Cardiac fibroblast (primary cell): Measurements from ENCODE around the gene FAM76A.

Source experiments
- DNase-seq, 2 donors: peaks; one replicate each; pipeline versions ENCODE4 v3.0.0 to v3.0.0-alpha.2; 2010; ENCODE audit warnings: low read depth in 2 of 2
- H3K4me3 ChIP-seq, 2 donors: replicated peaks in 1 of 2; 1 replicate in 1 of 2; 2 replicates in 1 of 2; pipeline ENCODE4 v1.5.1; 2011; ENCODE audit warnings: low read depth in 2 of 2, low read length in 2 of 2, mild to moderate bottlenecking in 2 of 2, moderate library complexity in 1 of 2
- CTCF ChIP-seq: IDR thresholded peaks from one replicate; pipeline ENCODE4 v1.5.1; 2011; ENCODE audit warnings: low read depth, mild to moderate bottlenecking, low read length, inconsistent platforms

Gene FAM76A

DNA sequence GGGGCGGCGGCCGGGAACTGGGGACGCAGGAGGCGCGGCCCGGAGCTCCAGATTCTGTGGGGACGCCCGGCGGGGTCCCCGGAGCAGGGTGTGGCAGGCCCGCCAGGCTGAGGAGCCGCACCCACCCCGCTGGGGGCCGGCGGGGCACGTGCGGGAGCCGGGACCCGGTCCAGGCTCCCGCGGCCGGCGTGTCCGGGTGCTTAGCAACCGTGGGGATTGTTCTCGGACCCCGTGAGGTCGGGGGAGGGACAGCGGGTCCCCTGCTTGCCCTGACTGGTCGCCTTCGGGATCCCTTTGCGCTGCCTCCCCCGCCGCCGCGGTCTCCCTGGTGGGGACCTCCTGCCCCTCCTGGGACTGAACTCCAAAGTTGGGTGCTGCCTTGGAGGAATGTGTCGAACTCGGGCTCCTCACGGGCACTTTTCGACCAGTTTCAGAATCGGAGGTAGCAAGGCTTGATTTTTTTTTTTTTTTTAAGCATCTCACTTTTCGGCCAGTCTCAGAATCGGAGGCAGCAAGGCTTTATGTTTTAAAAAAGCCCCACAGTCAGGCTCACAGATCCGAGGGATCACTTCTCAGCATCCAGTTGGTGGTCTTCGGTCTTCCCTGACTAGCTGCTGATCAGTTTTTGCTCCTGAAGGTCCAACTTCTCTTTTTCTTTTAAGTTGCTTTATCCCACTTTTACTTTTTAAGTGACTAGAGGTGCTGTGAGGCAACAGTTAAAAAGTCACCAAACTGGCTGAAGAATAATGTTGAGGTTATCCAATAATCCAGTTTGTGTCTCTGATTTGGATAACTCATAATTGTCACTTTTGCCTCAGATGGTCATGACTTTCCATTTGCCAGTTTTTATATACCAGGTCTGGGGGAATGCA is 648 bp downstream of the FAM76A start:
- DNase-seq: peak; percentile 40 to 49
- TF ChIP-seq CTCF: no peak
- peak overlapping the region; percentile 86 to 88 for H3K4me3 ChIP-seq

- DNase-seq: peak; percentile 34 to 60
- no peak for TF ChIP-seq CTCF
- peak overlapping the region in 1 of 2 donors; percentile 86 for H3K4me3 ChIP-seq
Measured at GRCh38 chr1:27727126-27727525, 1.4 kb downstream of the FAM76A start.

- no peak for DNase-seq
- no peak for TF ChIP-seq CTCF
- no peak overlapping the region for H3K4me3 ChIP-seq
Measured at GRCh38 chr1:27736252-27736651, 10.5 kb downstream of the FAM76A start.

GRCh38 chr1:27741121-27741520 is 15.4 kb downstream of the FAM76A start:
- no peak for TF ChIP-seq CTCF
- DNase-seq: no peak
- H3K4me3 ChIP-seq: no peak overlapping the region

DNA sequence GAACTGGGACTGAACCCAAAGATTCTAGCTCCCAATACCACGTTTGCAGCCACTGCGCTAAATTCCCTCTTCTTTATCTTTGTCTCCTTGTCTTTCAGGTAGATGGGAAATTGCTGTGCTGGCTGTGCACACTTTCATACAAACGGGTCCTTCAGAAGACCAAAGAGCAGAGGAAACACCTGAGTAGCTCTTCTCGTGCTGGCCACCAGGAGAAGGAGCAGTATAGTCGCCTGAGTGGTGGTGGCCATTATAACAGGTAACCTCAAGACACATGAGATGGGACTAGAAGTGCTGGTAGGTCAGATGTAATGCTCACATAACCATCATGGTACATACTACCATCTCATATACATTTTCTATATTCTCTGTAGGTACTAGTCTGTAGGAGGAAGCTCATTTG is 18.8 kb downstream of the FAM76A start:
- TF ChIP-seq CTCF: no peak
- H3K4me3 ChIP-seq: no peak overlapping the region
- no peak for DNase-seq

DNA sequence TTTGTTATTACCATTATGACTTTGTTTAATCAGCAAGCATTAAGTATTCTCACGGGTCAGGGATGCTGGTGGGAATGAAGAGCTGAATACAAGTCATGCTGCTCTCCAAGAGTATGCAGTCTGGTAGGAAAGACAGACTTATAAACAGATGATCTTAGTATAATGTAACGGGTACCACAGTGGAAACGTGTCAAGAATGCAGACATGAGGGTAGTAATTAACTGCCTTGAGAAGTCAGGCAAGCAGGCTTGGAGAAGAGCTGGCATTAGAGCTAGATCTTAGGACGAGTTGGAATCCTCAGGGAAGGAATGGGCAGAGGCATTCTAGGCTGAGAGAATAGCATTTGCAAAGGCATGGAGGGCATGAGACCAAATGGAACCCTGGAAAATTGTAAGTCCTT is 19.7 kb downstream of the FAM76A start:
- no peak for TF ChIP-seq CTCF

More for the DNA sequence above, 19.7 kb downstream of the FAM76A start:
- no peak for DNase-seq
- H3K4me3 ChIP-seq: no peak overlapping the region
